CMK (cell line): ENCODE measurements around the gene ATP6V0E1.

Experiments
- DNase-seq: peaks from one replicate; pipeline ENCODE4 v3.0.0-alpha.2; 2010; ENCODE audit warnings: low read depth

Gene ATP6V0E1

DNA sequence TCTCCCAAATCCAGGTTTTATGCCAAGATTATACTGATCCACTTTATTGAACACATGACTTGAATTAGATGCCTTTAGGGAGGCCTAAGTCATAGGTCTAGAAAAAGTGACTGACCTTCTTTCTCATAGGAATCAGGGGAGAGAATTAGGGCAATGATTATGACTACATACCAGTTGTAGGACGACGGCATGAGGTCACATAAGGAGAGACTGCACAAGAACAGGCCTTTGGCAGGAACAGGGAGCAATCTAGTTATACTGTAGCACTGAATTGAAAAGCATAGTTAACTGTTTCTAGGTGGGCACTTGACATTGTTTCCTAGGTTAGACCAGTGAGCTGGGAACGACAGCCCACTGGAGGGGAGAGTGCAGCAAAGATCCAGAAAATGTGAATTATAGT lies 95.3 kb downstream of the ATP6V0E1 start:
- DNase-seq: no peak
